ENCODE results near the gene NRP1.
"Not testable (repeated sequence)": the region's sequence is repeated elsewhere in the genome, so short reads cannot be mapped to it uniquely, and the experiment has no call there.

NRP1 gene

GRCh38 chr10:33326933-33327332 lies 7.5 kb downstream of the NRP1 start:
- in situ Hi-C loops (cut with MboI; ENCODE audit: low sequenced_read_pairs) = loop anchor here (25.0 kb wide), 1 partner anchor 1310 kb away; no protein-coding TSS in a partner anchor

DNA sequence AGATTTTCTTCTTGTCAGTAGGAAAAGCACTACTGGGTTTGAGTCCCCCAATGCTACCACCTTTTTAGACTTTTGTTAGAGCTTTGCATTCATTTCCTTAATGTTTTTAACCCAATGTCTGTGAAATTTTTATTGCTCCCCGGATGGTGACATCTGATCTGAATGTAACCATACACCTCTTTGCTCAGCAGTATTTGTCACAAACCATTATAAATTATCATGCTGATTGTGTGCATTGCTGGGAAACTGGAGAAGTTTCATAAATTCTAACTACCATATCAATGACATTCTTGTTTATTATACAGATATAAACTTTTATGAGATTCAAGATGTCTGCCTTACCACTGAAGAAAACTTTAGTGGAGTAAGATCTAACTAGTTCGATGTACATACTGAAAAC lies 8.5 kb downstream of the NRP1 start:
- in situ Hi-C loops (cut with MboI; ENCODE audit: low sequenced_read_pairs) = loop anchor here (25.0 kb wide), 1 partner anchor 1311 kb away; no protein-coding TSS in a partner anchor

- in situ Hi-C loops (cut with MboI; ENCODE audit: low sequenced_read_pairs) = no loop called here
These were observed 10.7 kb downstream of the NRP1 start for GRCh38 chr10:33323721-33324120.

DNA sequence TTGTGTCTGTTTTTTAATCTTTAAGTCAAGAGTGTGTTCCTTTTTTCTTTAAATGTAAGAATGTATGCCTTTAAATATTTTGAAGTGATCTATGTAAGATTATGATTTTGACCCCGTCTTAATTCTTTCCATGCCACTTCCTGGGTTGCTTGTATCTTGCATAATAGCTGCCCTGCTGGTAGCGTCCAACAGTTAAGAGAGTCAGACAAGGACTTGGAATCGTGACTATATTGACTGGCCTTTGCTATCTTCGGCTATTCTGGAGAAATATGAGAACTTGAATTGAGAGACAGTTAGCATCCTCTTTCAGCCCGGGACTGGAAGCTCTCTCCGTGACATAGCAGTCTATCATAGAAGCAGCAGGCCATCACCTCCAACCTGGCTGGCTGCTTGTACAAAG lies 13.0 kb downstream of the NRP1 start:
- in situ Hi-C loops (cut with MboI; ENCODE audit: low sequenced_read_pairs) = no loop called here

DNA sequence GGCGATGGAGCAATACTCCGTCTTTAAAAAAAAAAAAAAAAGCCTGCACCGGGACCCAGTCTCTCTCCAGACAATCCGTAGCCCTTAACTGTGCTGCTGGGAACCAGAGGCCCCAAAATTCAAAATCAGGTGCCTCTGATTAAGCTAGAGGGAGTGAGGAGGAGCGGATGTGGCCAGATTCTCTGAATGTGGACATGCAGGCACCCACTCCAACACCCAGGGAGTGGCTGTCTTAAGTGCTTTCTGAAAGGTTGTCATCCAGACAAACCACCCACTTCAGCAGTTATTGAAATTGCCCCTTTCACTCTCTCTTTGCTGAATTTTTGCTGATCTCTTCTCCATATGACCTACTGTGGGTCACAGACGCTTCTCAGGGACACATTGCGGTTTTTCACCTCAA lies 14.2 kb downstream of the NRP1 start:
- in situ Hi-C loops (cut with MboI; ENCODE audit: low sequenced_read_pairs) = no loop called here

DNA sequence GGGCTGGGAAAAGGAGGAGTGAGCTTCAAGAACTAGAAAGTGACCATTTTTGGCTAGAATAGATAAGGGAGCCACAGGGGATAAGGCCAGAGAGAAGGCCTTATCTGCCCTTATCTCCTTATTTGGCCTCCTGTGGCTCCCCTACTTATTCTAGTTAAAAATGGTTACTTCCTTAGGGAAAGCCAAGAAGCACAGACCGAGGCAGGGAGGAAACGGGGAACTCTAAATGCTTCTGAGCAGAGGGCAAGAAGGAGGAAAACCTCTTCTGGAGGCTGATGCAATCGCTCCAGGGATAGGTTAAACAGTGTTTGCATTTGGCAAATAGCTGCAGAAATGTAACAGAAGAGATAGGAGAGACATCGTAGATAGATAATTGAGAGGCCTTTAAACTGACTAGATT lies 18.6 kb downstream of the NRP1 start:
- in situ Hi-C loops (cut with MboI; ENCODE audit: low sequenced_read_pairs) = no loop called here

- in situ Hi-C loops (cut with MboI; ENCODE audit: low sequenced_read_pairs) = no loop called here
These were observed 19.5 kb downstream of the NRP1 start for GRCh38 chr10:33314811-33315561.

- in situ Hi-C loops (cut with MboI; ENCODE audit: low sequenced_read_pairs) = no loop called here
These were observed 22.8 kb downstream of the NRP1 start for GRCh38 chr10:33311640-33312039.

- in situ Hi-C loops (cut with MboI; ENCODE audit: low sequenced_read_pairs) = no loop called here
These were observed 23.6 kb downstream of the NRP1 start for GRCh38 chr10:33310853-33311252.

GRCh38 chr10:33309406-33309805 lies 25.1 kb downstream of the NRP1 start:
- in situ Hi-C loops (cut with MboI; ENCODE audit: low sequenced_read_pairs) = no loop called here

DNA sequence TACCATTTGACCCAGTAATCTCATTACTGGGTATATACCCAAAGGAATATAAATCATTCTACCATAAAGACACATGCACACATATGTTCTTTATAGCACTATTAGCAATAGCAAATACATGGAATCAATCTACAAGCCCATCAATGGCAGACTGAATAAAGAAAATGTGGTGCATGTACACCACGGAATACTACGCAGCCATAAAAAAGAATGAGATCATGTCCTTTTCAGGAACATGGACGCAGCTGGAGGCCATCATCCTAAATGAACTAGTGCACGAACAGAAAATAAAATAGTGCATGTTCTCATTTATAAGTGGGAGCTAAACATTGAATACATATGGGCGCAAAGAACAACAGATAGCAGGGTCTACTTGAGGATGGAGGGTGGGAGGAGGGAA lies 26.6 kb downstream of the NRP1 start:
- in situ Hi-C loops (cut with MboI; ENCODE audit: low sequenced_read_pairs) = no loop called here

DNA sequence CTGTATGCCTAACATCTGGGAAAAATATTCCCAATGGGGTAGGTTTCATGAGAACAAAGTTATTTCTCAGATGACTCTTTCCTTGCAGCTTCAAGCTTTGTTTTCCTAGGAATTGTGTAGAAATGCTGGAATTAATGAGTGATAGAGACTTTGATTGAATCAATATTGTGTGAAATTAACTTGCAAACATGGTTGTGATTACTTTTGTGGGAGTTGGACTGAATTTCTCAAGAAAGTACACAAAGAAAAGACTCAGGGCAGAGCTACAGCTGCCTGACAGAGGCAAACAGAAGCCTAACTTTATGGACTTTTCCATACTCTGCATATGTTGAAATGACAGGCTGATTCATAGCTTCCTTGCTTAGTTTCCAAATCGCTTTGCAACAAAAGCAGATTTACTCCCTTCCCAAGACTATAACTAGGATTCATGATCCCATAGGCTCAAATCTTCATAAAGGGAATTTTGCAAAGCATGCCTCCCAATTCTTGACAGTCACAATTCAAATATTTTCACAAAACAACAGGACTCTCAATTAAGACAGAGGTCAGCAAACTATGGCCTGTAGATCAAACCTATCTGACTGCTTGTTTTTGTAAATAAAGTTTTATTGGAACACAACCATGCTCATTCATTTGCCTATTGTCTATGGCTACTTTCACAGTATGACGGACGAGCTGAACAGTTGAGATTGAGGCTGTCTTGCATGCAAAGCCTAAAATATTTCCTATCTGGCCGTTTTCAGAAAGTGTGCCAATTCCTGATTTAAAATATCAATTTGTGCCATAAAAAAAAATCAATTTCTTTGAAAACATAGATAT lies 27.6 kb downstream of the NRP1 start:
- in situ Hi-C loops (cut with MboI; ENCODE audit: low sequenced_read_pairs) = no loop called here

GRCh38 chr10:33306126-33306525 lies 28.3 kb downstream of the NRP1 start:
- in situ Hi-C loops (cut with MboI; ENCODE audit: low sequenced_read_pairs) = no loop called here

DNA sequence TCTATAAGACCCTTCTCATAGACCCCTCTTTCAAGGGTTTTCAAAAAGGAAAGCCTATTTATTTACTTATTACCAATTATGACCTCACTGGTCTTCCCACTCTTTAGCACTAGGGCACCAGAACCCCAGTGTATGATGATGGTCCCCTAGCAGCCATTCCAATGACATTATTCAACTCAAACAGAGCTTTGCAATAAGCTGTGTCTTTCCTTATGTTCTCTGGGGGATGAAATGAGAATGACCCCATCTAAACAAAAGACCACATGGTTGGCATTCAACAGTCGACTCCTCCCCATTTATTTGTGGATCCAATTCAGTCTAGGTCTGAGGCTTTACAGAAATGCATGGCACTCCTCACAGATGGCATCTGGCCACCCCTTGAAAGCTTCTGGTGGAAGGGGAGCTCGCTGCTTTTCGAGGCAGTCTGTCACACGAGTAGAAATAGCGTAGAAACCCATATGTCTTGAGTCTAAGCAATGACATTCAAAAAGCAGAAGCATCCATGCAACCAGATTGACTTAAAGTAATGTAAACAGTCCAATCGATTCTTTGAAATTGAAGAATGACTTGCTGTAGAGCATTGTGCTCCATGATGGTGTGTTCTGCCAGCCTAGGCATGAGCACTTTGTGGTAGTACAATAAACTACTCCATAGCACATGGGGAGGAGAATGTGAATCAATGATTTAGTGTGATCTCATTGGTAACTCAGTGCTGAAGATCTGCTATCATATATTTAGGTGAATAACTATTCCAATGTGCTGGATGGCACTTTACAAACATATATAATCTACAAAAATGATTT lies 29.8 kb downstream of the NRP1 start:
- in situ Hi-C loops (cut with MboI; ENCODE audit: low sequenced_read_pairs) = no loop called here

GRCh38 chr10:33303988-33304387 lies 30.5 kb downstream of the NRP1 start:
- in situ Hi-C loops (cut with MboI; ENCODE audit: low sequenced_read_pairs) = no loop called here

- in situ Hi-C loops (cut with MboI; ENCODE audit: low sequenced_read_pairs) = no loop called here
These were observed 32.1 kb downstream of the NRP1 start for GRCh38 chr10:33302208-33302829.

GRCh38 chr10:33301097-33301789 lies 33.2 kb downstream of the NRP1 start:
- in situ Hi-C loops (cut with MboI; ENCODE audit: low sequenced_read_pairs) = no loop called here

DNA sequence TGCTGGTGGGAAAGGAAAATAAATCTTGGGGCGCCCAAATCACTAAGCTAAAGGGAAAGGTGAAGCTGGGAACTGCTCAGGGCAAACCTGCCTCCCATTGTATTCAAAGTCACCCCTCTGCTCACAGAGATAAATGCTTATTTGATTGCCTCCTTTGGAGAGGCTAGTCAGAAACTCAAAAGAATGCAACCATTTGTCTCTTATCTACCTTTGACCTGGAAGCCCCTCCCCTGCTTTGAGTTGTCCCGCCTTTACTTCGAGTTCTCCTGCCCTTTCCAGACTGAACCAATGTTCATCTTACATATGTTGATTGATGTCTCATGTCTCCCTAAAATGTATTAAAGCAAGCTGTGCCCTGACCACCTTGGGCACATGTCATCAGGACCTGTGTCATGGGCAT lies 33.9 kb downstream of the NRP1 start:
- in situ Hi-C loops (cut with MboI; ENCODE audit: low sequenced_read_pairs) = not testable (repeated sequence)

GRCh38 chr10:33298893-33299292 lies 35.6 kb downstream of the NRP1 start:
- in situ Hi-C loops (cut with MboI; ENCODE audit: low sequenced_read_pairs) = no loop called here

DNA sequence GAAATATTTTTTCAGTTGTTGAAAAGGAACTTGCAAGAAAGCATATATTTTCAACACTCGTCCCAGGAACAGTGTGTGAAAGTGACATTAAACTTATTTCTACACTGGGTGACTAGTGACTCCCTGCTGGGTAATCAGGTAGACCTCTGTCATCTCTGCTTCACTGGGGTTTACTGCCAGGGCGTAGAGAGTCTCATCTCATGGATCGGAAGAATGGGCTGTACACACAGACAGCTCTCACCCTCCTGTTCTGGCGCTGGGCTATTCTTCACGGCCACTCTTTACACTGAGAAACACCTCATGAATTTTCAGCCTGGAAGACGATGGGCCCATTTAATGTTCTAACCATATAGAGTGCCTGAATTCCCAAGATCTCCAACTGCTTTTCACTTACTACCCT lies 36.4 kb downstream of the NRP1 start:
- in situ Hi-C loops (cut with MboI; ENCODE audit: low sequenced_read_pairs) = no loop called here

Data from HL-60/S4 treated with retinoic acid at 250 ng/mL for 4 days and 3 days (cell line).